Glomerular visceral epithelial cell (primary cell): Measurements from ENCODE around the gene GPATCH4.

Experiments used
- DNase-seq: peaks from one replicate; pipeline ENCODE4 v3.0.0-alpha.2; 2016; ENCODE audit errors: extremely low spot score

Gene GPATCH4

GRCh38 chr1:156547982-156548381 lies 53.3 kb downstream of the GPATCH4 start:
- no peak for DNase-seq

- DNase-seq = no peak
Observed at GRCh38 chr1:156547434-156547833, 53.8 kb downstream of the GPATCH4 start.

- no peak for DNase-seq
Observed at GRCh38 chr1:156546267-156546666, 55.0 kb downstream of the GPATCH4 start.

- no peak for DNase-seq
Observed at GRCh38 chr1:156544592-156545102, 56.6 kb downstream of the GPATCH4 start.
